GM12874 (cell line): ENCODE measurements around the gene SPTBN4.

ENCODE experiments used
- CTCF ChIP-seq: IDR thresholded peaks from 2 replicates; pipeline ENCODE4 v1.5.1; 2011; ENCODE audit warnings: low read depth, mild to moderate bottlenecking, control low read depth, low read length, moderate library complexity; ENCODE audit not compliant: insufficient read depth

Gene SPTBN4

DNA sequence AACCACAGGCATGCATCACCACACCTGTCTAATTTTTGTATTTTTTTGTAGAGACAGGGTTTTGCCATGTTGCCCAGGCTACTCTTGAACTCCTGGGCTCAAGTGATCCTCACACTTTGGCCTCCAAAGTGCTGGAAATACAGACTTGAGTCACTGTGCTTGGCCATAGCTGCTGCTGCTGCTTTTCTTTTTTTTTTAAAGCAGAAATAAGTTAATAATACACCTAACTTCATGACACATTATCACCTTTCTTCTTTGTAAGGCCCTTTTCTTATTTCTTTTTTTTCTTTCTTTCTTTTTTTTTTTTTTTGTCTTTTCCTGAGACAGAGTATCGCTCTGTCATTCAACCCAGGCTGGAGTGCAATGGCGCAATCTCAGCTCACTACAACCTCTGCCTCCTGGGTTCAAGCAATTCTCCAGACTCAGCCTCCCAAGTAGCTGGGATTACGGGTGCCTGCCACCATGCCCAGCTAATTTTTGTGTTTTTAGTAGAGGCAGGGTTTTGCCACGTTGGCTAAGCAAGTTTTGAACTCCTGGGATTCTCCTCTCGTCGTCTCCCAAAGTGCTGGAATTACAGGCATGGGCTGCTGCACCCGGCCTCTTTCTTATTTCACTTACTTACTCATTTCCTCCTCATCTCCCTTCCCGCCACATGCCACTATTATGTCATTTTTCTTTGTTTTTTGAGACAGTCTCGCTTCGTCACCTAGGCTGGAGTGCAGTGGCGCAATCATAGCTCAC is 118.6 kb downstream of the SPTBN4 start:
- no peak for TF ChIP-seq CTCF

DNA sequence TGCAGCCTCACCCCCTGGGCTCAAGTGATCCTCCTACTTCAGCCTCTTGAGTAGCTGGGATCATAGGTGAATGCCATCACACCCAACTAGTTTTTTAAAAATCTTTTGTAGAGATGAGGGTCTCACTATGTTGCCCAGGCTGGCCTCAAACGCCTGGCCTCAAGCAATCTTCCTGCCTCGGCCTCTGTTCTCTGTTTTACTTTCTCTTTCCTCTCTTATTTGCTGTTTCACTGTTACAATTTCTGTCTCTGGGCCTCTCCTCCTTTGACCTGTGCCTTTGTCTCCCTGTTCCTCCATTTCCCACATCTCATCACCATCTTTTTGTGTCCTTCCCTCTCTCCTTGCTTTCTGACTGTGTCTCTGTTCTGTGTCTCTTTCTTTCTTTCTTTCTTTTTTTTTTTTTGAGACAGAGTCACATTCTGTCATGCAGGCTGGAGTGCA is 119.2 kb downstream of the SPTBN4 start:
- TF ChIP-seq CTCF, result no peak

DNA sequence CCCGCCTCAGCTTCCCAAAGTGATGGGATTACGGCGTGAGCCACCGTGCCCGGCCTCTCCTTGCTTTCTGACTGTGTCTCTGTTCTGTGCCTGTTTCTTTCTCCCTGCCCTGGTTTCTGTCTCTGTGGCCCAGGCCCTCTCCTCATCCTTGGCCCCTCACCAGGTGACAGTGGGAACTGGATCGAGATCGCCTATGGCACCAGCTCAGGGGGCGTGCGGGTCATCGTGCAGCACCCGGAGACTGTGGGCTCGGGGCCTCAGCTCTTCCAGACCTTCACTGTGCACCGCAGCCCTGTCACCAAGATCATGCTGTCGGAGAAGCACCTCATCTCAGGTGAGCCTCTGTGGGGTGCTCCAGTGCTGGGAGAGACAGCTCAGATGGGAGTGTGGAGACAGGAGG is 119.8 kb downstream of the SPTBN4 start:
- TF ChIP-seq CTCF, result no peak

DNA sequence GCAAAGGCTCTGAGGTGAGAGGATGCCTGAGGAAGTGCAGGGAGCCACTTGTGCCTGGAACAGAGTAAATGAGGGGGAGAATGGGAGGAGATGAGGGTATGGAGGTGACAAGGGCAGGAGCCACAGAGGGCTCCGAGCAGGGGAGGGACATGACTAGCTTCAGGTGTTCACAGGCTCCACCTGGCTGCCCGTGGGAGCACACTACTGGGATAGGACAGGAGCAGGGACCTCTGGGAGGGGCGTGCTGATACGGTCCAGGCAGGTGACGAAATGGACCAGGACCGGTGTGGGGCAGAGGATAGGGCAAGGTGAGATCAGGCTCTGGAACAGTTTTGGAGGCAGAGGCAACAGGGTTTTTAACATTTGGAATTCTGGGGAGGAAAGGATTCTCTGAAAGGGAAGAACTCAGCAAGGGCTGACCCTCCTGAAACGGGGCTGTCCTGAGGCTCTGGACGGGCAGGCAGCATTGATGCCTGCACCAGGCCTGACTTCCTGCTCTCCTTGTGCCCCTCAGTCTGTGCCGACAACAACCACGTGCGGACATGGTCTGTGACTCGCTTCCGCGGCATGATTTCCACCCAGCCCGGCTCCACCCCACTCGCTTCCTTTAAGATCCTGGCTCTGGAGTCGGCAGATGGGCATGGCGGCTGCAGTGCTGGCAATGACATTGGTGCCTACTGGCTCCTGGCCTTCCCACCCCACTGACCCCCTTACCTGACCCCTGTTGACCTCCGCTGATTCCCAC is 121.5 kb downstream of the SPTBN4 start:
- TF ChIP-seq CTCF, result no peak

DNA sequence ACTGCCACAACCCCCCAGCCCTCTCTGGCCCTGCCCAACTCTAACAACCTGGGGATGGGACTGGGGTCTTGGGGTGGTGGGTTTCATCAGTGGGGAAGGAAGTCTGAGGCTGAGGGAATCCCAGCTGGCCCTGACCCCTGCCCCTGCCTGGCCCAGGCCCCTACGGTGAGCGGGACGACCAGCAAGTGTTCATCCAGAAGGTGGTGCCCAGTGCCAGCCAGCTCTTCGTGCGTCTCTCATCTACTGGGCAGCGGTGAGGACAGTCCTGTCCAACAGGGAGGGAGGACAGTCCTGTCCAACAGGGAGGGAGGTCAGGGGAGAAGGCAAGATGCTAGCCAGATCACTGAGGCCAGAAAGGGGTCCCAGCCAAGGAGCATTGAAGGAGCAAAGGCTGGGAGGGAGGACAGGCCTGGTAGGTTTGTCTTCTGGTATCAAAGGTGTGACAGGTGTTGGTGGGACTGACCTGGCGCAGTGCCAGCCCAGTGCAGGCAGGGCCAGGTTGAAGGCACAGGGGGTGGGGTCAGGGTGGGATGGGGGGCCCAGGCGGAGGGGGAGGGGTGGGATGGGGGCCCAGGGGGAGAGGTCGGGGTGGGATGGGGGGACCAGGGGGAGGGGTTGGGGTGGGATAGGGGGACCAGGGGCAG is 122.2 kb downstream of the SPTBN4 start:
- no peak for TF ChIP-seq CTCF

- no peak for TF ChIP-seq CTCF
Measured at GRCh38 chr19:40589591-40590429, 123.0 kb downstream of the SPTBN4 start.
